HG02763 (cell line): ENCODE results near the gene OTOA.
"Not testable (repeated sequence)": the region's sequence is repeated elsewhere in the genome, so short reads cannot be mapped to it uniquely, and the experiment has no call there.

Source experiments
- ATAC-seq: cut with Tn5 transposase; IDR thresholded peaks from one replicate; pipeline ENCODE4 v1.9.1; 2021; ENCODE audit warnings: mild to moderate bottlenecking, moderate library complexity; ENCODE audit not compliant: unreplicated experiment

Gene OTOA

DNA sequence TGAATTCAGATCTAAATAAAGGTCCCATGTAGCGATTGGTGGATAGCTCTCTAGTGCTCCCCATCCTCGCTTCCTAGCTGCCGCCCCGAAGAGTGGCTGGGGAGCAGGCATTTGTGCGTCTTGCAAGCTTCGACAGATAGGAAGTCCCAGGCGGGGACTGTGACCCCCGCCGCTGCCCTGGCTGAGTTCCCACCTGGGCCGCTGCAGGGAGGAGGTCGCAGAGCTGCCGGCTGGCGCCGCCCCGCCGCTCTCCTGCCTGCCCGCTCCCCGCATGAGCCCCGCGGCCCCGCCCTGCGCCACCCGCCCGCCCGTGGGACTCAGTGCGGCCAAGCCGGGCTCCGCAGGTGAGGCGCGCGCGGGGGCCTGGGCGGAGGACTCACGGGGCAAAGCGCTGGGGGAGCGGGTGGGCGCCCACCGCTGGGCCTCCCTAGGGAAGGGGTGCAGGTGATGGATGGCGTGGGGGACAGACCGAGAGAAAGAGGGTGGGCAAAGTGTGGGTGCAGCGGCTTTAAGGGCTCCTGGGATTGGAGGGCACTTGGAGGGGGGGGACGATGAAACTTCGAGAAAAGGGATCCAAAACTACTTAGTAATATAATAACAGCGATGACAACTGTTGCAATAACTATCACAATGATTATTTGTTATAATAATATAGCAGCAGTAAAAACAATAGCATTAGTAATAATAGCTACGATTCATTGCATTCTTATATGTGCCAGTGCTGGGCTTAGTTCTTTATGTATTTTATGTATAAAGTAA lies at the start of gene OTOA:
Gene OTOA, plus strand, starts transcription at position 80 of the 759 bp plus-strand sequence. CDS start 14,547 bp downstream, outside the sequence.
- ATAC-seq, result no peak

DNA sequence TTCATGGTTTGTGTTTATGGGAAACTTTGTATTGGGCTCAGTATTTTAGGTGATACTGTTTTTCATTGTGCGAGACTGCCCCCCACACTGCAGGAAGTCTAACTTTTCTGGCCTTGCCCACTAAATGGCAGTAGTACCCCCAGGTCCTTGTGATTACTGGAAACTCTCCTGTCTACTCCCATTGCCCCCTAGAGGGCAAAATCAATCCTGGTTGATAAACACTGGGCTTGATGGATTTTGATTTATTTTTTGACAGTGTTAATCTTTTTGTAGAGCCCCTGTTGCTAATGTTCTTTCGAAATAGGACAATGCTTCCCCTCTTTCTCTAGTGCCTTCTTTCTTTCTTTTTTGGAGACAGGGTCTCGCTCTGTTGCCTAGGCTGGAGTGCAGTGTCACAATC lies 48.9 kb upstream of the OTOA start:
- no peak for ATAC-seq

DNA sequence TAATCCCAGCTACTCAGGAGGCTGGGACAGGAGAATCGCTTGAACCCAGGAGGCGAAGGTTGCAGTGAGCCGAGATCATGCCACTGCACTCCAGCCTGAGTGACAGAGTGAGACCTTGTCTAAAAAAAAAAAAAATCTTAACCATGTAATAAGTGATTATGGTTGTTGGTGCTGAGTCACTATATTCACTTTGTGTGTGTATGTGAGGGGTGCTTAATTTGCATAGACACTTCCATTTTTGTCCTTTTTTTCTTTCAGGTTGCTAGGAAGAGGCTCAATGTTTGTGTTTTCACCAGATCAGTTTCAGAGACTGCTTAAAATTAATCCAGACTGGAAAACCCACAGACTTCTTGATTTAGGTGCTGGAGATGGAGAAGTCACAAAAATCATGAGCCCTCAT lies 46.2 kb upstream of the OTOA start:
- ATAC-seq, result no peak

DNA sequence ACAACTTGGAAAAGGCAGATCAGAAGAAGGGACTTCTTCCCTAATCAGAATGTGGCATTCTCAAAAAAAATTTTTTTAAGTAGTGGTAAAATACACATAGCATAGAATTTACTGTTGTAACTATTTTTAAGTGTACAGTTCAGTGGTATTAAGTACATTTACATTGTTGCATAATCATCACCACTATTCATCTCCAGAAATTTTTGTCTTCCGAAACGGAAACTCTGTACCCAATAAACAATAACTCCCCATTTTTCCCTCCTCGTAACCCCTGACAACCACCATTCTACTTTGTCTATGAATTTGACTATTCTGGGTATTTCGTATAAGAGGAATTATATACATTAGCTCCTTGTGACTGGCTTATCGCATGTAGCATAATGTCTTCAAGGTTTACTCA lies 45.5 kb upstream of the OTOA start:
- ATAC-seq, result no peak

DNA sequence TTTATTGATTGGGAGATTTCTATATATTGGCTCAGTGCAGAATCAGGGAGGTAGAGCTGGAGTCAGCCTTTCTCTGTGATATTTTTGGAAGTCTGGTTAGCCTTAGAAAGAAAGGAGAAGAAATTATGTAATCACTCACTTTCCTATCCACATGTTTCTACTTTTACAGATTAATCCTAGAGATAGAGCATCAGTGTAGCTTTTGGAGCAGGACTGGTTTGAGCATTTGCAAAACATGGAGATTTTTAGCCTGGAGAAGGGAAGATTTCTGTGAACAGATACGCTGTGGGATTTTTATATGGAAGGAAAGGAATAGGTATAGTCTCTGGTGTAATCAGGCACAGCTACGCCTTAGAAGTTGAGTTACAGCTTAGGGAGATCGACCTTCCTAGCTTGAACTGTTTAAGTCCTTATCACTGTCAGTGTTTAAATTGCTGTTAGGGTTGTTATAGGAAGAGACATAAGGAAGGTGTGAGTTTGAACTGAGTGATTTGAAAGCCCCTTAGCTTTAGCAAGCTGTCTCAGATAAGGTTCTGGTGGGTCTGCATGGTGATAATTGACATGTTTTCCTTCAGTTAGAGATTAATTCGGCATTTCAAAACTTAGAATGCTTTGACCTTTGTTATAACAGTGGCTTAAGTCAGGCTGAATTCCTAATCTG lies 43.9 kb upstream of the OTOA start:
- ATAC-seq, result no peak

DNA sequence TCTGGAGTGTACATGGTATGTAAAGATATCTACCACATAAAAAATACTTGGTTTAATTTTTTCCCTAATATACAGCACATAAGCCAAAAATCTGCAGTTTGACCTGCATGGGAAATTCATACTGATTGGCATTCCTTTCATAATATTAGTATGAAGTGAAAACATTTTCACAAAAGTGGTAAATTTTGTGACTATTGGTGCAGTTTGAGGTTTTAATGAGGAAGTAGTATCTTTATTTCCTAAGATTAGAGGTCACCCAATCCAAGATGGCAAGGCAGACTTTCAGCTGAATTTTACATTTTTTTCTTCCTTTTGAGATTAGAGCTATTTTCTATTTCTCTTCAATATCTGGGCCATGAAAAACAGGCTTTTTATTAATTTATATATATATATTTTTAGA lies 43.2 kb upstream of the OTOA start:
- ATAC-seq, result no peak

DNA sequence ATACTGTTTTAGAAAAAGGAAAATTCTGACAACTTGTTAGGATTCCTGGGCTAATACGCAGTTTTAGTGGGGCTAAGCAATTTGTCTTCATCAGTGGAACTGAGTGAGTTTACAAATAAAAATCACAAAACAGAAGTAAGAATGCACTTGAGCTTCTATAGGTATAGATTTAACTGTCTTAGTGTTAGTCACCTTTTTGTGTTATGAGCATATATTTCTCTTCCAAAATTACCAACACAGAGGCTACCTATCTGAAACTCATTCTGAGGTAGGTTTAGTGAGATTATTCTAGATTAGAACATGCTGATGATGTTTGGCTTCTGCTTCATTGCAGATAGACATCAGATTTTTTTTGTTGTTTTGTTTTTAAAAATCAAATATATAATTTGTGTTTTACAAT lies 41.2 kb upstream of the OTOA start:
- no peak for ATAC-seq

DNA sequence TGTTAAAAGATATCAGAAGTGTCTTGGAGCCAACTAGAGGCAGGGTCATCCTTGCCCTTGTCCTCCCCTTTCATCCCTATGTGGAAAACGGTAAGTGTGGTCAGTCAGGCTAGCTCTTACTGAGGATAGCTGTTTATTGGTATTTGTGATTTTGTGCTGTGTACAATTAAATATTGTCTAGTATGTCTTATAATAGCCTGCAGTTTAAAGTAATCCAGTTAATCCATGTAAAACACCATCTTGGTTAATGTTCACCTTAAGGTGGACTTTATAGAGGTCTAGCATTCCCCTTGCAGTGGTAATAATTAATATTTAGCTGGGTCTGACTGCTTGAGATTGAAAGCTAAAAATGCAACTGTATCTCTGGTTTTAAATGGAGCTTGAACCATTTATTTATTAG lies 38.7 kb upstream of the OTOA start:
- no peak for ATAC-seq

DNA sequence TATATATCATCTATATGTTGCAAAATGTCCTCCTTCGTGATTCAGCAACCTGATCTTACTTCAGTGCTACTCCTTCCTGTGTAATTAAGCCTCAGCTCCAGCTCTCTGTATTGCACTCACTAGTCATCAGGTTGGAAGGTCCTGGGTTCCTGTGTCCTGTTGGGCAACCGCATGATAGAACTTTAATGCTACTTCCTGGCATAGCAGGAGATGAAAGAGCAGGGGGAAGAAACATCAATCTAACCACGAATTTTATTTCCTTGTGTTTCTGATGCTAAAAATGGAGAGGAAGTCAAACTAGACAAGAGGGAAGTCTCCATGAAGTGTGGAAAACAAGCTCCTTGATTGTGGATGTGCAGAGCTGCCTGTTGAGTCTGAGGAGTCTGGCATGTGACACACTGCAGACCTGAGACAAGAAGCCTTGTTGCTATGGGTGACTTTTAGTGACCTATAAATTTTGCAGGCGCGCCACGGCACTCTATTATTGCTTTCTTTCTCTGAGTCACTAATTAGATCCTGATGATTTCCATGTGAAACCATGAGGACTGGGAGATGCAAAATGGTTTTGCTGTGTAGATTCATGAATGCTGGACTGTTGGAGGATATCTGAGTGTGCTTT lies 37.0 kb upstream of the OTOA start:
- ATAC-seq, result no peak

DNA sequence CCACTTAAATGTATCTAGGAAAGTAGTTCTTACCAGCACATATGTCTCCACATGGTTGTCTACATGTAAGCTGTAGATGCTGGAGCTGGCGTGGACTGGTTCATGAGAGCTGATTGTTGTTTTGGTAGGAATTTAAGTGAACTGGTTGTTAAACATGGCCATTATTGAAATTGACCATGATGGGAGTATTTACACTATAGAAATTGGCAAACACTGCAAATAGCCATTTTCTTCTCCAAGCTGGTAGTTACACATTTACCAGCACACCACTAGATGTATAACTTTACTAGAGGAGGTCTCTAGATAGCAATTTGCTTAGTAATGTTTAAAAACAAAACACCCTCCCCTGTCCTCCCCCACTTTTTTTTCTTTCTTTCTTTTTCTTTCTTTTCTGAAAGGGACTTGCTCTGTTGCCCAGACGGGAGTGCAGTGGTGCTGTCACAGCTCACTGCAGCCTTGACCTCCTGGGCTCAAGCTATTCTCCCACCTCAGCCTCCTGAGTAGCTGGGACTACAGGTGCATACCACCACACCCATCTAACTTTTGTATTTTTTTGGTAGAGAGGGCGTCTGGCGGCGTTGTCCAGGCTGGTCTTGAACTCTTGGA lies 35.5 kb upstream of the OTOA start:
- ATAC-seq, result no peak

DNA sequence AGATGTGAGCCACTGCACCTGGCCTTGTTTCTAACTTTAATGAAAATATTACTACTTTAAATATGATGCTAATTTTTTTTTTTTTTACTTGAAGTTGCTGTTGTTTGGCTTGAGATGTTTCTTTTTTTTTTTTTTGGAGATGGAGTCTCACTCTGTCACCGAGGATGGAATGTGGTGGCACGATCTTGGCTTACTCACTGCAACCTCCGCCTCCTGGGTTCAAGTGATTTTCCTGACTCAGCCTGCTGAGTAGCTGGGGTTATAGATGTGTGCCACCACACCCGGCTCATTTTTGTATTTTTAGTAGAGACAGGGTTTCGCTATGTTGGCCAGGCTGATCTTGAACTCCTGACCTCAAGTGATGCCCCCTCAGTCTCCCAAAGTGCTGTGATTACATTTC lies 35.0 kb upstream of the OTOA start:
- ATAC-seq, result no peak

DNA sequence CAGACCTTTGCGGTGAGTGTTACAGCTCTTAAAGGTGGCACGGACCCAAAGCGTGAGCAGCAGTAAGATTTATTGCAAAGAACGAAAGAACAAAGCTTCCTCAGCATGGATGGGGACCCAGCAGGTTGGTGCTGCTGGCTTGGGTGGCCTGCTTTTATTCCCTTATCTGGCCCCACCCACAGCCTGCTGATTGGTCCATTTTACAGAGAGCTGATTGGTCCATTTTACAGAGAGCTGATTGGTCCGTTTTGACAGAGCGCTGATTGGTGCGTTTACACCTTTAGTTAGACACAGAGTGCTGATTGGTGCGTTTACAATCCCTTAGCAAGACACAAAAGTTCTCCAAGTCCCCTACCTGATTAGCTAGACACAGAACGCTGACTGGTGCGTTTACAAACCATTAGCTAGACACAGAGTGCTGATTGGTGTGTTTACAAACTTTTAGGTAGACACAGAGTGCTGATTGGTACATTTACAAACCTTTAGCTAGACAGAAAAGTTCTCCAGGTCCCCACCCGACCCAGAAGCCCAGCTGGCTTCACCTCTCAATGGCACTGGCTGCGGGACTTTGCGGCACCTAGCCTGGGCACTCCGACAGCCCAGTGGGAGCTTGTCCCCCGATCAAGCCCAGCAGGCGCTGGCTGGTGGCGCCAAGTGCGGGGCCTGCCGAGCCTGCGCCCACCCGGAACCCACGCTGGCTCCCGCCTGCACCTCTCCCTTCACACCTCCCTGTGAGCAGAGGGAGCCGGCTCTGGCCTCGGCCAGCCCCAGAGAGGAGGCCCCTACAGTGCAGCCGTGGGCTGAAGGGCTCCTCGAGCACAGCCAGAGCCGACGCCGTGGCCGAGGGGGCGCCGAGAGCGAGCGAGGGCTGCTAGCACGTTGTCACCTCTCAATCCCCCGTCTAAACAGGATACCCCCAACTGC lies 33.9 kb upstream of the OTOA start:
- not testable (repeated sequence) for ATAC-seq

DNA sequence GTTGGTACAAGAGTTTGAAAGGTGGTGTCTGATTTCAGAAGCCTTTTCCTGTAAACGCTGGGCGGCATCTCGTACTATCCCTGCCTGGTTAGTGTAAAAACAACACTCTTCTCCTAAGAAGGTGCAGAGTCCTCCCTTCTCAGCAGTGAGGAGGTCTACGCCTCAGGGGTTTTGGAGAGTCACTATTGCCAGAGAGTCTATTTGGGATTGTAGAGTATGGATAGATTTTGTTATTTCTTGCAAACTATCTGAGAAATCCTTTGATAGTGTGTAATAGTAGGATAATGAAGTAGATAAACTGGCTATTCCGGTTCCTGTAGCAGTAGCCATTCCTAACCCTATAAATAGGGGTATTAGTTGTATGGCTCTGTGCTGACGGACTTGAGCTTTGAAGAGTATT lies 32.9 kb upstream of the OTOA start:
- not testable (repeated sequence) for ATAC-seq

DNA sequence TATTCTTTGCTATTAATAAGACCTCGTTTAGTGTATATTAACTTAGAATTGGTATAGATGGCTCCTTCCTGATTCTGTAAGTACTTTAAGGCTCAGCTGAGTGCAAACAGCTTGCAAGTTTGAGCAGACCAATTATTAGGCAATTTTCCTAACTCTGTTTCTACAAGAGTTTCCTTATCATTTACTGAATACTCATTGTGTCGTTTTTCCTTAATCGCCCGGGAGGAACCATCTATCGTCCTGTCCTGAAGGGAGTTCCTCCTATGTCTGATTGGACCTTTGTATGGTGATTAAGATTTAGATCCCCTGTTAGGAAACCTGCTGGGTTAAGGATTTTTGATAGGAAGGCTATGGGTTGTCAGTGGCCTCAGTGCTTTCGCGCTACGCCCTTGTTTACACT lies 32.4 kb upstream of the OTOA start:
- ATAC-seq, result not testable (repeated sequence)

DNA sequence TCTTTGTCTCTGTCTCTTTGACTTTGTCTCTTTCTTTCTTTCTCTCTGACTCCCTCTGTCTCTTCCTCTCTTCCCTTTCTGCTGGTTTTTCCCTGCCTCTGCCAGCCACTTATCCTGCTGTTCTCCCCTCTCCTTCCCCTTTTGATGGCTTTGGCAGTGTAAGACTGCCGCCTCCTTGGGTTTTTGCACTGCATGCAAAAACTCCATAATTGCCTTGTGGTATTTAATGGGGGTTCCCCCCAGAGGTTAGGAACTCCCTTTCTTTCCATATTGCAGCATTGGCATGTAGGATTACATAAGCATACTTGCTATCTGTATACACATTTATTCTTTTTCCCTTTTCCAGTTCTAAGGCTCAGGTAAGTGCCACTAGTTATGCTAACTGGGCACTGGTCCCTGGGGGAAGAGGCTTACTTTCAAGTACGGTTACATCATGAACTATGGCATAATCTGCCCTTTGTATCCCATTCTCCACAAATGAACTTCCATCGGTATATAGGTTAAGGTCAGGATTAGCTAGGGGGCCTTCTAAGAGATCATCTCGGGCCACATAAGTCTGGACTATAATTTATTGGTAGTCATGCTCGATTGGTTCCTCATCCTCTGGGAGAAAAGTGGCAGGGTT lies 31.7 kb upstream of the OTOA start:
- not testable (repeated sequence) for ATAC-seq

DNA sequence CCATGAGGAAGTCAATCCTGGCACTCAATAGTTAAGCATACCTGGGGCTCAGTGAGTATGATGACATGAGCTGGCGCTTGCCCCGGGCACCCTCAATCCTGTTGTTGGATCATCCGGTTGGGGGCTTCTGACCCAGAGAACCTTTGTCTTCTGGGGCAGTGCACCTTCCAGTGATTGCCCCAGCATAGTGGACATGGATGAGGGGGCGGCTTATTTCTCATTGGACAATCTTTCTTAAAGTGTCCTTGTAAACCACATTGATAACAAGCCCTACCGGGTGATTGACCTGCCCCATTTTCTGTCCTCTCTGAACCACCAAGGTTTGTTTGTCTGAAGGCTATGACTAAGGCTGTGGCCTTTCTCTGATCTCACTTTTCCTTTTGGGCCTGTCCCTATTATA lies 29.6 kb upstream of the OTOA start:
- ATAC-seq, result no peak

DNA sequence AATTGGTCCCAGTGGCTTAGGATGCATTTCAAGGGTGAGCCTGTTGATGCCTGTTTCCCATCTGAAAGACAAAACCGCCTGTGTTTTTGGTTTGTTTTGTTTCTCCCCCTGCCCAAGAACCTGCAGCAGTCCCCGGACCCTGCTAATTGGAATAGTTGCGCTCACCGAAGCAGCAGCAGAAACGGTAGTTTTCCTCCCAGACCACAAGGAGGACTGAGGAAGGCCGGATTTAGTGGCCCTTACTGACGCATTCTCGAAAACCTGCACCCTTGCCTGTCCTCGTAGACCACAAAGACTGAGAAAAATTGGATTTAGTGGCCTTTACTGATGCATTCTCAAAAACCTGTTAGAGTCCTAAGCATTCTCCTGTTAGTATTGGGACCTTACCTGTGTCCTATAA lies 28.1 kb upstream of the OTOA start:
- not testable (repeated sequence) for ATAC-seq

DNA sequence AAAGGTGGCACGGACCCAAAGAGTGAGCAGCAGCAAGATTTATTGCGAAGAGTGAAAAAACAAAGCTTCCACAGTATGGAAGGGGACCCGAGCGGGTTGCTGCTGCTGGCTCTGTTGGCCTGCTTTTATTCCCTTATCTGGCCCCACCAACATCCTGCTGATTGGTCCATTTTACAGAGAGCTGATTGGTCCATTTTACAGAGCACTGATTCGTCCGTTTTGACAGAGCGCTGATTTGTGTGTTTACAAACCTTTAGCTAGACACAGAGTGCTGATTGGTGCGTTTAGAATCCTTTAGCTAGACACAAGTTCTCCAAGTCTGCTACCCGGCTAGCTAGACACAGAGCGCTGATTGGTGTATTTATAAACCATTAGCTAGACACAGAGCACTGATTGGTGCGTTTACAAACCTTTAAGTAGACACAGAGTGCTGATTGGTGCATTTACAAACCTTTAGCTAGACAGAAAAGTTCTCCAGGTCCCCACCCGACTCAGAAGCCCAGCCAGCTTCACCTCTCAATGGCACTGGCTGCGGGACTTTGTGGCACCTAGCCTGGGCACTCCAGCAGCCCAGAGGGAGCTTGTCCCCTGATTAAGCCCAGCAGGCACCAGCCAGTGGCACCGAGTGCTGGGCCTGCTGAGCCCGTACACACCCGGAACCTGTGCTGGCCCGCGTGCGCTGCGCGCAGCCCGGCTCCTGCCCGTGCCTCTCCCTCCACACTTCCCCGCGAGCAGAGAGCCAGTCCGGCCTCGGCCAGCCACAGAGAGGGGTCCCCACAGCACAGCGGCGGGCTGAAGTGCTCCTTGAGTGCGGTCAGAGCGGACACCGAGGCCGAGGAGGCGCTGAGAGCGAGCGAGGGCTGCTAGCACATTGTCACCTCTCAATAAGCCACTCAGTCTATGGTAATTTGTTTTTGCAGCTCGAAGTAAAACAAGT lies 26.5 kb upstream of the OTOA start:
- no peak for ATAC-seq

DNA sequence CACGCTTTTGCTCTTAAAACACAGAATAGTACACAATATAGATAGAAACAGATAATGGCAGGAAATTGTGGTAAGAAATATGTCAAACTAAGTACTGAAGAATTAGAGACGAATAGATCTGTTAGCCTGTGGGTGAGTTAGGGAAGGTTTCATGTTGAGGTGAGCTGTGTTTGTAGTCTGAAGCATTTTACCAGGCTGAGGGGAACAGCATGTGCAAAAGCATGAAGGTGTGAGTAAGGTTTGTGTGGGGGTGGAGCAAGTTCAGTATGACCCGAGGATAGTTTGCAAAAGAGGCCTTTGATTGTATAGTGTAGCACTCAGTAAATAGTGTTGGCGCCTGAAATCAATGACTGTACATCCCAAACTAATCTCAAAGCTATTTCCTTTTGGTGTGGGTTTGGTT lies 25.2 kb upstream of the OTOA start:
- ATAC-seq, result no peak
